Adrenal gland (tissue), 5 donors: Measurements from ENCODE around the gene ADGRB3.

Experiments
- POLR2A ChIP-seq, 2 donors: fragments of 450-650 bp; IDR thresholded peaks; one replicate each; pipeline ENCODE4 v1.6.1; 2017; ENCODE audit warnings: antibody characterized with exemption in 2 of 2, mild to moderate bottlenecking in 2 of 2, moderate library complexity in 1 of 2
- TF ChIP-seq, protein P1 (sequence below), 6 experiments: fragments of 450-650 bp in 4 of 6; fragments of 200-600 bp in 2 of 6; sonication (generic) in 1 of 6; IDR thresholded peaks; 1 replicate in 5 of 6; 2 replicates in 1 of 6; pipeline versions ENCODE4 v1.5.1 to v1.8.0; 2016 to 2021; ENCODE audit warnings: antibody characterized with exemption in 6 of 6, mild to moderate bottlenecking in 2 of 6, moderate library complexity in 1 of 6
- donor health status: DM: no; HTN: no; CAD: no.

DNA sequence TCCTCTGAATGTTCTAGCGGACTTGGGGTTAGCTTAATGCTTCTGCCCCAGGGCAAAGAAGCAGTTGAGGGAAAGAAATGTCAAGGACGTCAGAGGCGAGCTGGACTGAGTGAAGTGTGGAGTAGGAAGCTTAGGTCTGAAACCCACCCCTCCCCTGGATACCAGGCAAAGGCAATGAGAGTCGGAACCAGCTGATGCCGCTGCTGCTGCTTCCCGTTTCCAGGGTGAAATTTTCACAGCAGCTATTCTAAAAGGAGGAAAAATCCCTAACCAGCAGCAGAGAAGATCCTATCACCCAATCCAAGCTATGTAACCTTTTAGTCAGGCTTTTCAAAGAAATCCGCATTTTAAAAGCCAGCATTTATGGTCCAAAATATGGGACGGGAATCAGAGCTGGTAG lies 597.4 kb downstream of the ADGRB3 start:
- TF ChIP-seq POLR2A (IDR thresholded peaks at IDR 0.05): no peak
- TF ChIP-seq, protein P1, sequence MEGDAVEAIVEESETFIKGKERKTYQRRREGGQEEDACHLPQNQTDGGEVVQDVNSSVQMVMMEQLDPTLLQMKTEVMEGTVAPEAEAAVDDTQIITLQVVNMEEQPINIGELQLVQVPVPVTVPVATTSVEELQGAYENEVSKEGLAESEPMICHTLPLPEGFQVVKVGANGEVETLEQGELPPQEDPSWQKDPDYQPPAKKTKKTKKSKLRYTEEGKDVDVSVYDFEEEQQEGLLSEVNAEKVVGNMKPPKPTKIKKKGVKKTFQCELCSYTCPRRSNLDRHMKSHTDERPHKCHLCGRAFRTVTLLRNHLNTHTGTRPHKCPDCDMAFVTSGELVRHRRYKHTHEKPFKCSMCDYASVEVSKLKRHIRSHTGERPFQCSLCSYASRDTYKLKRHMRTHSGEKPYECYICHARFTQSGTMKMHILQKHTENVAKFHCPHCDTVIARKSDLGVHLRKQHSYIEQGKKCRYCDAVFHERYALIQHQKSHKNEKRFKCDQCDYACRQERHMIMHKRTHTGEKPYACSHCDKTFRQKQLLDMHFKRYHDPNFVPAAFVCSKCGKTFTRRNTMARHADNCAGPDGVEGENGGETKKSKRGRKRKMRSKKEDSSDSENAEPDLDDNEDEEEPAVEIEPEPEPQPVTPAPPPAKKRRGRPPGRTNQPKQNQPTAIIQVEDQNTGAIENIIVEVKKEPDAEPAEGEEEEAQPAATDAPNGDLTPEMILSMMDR (IDR thresholded peaks at IDR 0.05): no peak
